Measurements from ENCODE around the gene HDAC4. TPM values are rescaled to one million over a fixed set of nuclear protein-coding genes. Genes with fewer than 3 reads are reported as not detected.

The HDAC4 gene
- total RNA-seq, 1 donor from 2014 or later, result 76.6 TPM

- TF ChIP-seq CTCF (IDR thresholded peaks at IDR 0.05), result no peak
- no peak for TF ChIP-seq POLR2AphosphoS5 (IDR thresholded peaks at IDR 0.05; ENCODE audit: insufficient read depth in 1 of 2, low read depth in 1 of 2)
- TF ChIP-seq POLR2A (IDR thresholded peaks at IDR 0.05), result no peak
- no peak overlapping the region for H3K4me3 ChIP-seq
Observed at GRCh38 chr2:239355724-239356123, 45.1 kb downstream of the HDAC4 start.

DNA sequence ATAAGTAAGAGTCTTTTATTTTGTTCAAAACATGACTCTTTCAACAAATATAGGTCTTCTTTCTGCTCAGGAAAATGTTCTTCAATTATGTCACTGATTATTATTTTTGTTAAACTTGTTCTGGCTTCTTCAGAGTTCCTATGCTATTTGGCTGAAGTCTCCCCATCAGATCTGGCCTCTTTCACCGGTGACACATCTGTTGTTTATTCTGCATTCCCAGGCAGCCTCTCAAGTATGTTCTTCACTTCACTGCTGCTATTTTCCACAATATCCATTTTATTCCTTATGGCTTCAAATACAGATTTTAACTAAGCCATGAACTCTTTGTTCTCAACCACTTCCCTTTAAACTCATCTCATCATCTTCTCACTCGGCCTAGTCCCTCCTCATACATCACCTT is 45.7 kb downstream of the HDAC4 start:
- peak overlapping the region; percentile 56 for H3K27ac ChIP-seq
- no peak overlapping the region for H3K4me3 ChIP-seq
- H3K9me3 ChIP-seq, result no peaks in the 10 kb centered on the region
- DNase-seq (ENCODE audit: extremely low spot score in 2 of 2), result no peak
- intact Hi-C loops (cut with DNase I), result no loop called here
- no peaks in the 10 kb centered on the region for H3K27me3 ChIP-seq
- H3K4me1 ChIP-seq, result peaks cover 15% of the 10 kb centered on the region
- peaks cover 0 to 11% of the 10 kb centered on the region in 2 donors for H3K36me3 ChIP-seq
- TF ChIP-seq POLR2AphosphoS5 (IDR thresholded peaks at IDR 0.05; ENCODE audit: insufficient read depth in 1 of 2, low read depth in 1 of 2) (peak in 1 of 2 donors; percentile 17), CTCF (IDR thresholded peaks at IDR 0.05) (no peak), POLR2A (IDR thresholded peaks at IDR 0.05) (no peak)

More at GRCh38 chr2:239355724-239356123, 45.1 kb downstream of the HDAC4 start:
- Histone ChIP-seq H3K27ac (peak overlapping the region; percentile 56), H3K4me1 (peaks cover 21% of the 10 kb centered on the region), H3K36me3 (peaks cover 0 to 11% of the 10 kb centered on the region in 2 donors), H3K9me3 (no peaks in the 10 kb centered on the region), H3K27me3 (no peaks in the 10 kb centered on the region)
- intact Hi-C loops (cut with DNase I), result no loop called here
- DNase-seq (ENCODE audit: extremely low spot score in 2 of 2), result no peak

DNA sequence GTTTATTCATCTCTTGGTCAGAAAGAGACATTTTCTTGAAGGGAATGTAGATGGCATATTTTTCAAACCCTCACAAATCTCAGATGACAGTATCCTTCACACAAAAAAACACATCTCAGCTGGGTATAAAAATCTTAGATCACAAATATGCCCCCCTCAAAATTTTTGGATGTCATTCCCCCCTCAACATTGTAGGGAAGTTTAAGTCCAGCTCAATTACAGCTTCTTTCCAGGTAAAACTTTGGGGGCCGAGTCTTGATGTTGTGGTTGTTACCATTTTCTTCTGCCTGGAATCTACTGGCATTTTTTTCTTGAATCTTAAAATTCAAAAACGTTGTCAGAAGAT is 46.1 kb downstream of the HDAC4 start:
- H3K27ac ChIP-seq, result peak overlapping the region; percentile 56
- no peaks in the 10 kb centered on the region for H3K27me3 ChIP-seq
- H3K4me1 ChIP-seq, result peaks cover 11% of the 10 kb centered on the region
- intact Hi-C loops (cut with DNase I), result no loop called here
- no peak for DNase-seq (ENCODE audit: extremely low spot score in 2 of 2)
- no peaks in the 10 kb centered on the region for H3K9me3 ChIP-seq
- H3K4me3 ChIP-seq, result no peak overlapping the region
- TF ChIP-seq POLR2A (IDR thresholded peaks at IDR 0.05), result no peak
- no peak for TF ChIP-seq CTCF (IDR thresholded peaks at IDR 0.05)
- TF ChIP-seq POLR2AphosphoS5 (IDR thresholded peaks at IDR 0.05; ENCODE audit: insufficient read depth in 1 of 2, low read depth in 1 of 2), result no peak
- H3K36me3 ChIP-seq, result peaks cover 0 to 11% of the 10 kb centered on the region in 2 donors

GRCh38 chr2:239354132-239354790 is 46.6 kb downstream of the HDAC4 start:
- Histone ChIP-seq H3K27me3 (no peaks in the 10 kb centered on the region), H3K27ac (no peak overlapping the region), H3K4me1 (peaks cover 10% of the 10 kb centered on the region), H3K36me3 (peaks cover 0 to 11% of the 10 kb centered on the region in 2 donors), H3K9me3 (no peaks in the 10 kb centered on the region), H3K4me3 (no peak overlapping the region)
- DNase-seq (ENCODE audit: extremely low spot score in 2 of 2), result peak in 1 of 2 donors; percentile 16
- intact Hi-C loops (cut with DNase I), result no loop called here
- no peak for TF ChIP-seq CTCF (IDR thresholded peaks at IDR 0.05)
- no peak for TF ChIP-seq POLR2AphosphoS5 (IDR thresholded peaks at IDR 0.05; ENCODE audit: insufficient read depth in 1 of 2, low read depth in 1 of 2)
- no peak for TF ChIP-seq POLR2A (IDR thresholded peaks at IDR 0.05)

GRCh38 chr2:239353692-239354091 is 47.1 kb downstream of the HDAC4 start:
- Histone ChIP-seq H3K27me3 (no peaks in the 10 kb centered on the region), H3K9me3 (no peaks in the 10 kb centered on the region), H3K27ac (no peak overlapping the region), H3K36me3 (peaks cover 0 to 11% of the 10 kb centered on the region in 2 donors), H3K4me3 (no peak overlapping the region), H3K4me1 (peaks cover 16% of the 10 kb centered on the region)
- no peak for DNase-seq (ENCODE audit: extremely low spot score in 2 of 2)
- intact Hi-C loops (cut with DNase I), result no loop called here
- TF ChIP-seq POLR2AphosphoS5 (IDR thresholded peaks at IDR 0.05; ENCODE audit: insufficient read depth in 1 of 2, low read depth in 1 of 2), result no peak
- no peak for TF ChIP-seq CTCF (IDR thresholded peaks at IDR 0.05)
- no peak for TF ChIP-seq POLR2A (IDR thresholded peaks at IDR 0.05)
